GM06990 (cell line): Measurements from ENCODE around the gene ETV5.

Experiments used
- DNase-seq: peaks from one replicate; pipeline ENCODE4 v3.0.0-alpha.2; 2011; ENCODE audit not compliant: insufficient read length; ENCODE audit errors: extremely low read depth
- H3K27me3 ChIP-seq: replicated peaks from 2 replicates; pipeline ENCODE4 v1.6.0; 2011; ENCODE audit warnings: low read length; ENCODE audit not compliant: control insufficient read depth, insufficient read depth
- H3K36me3 ChIP-seq: 2 replicates; pipeline ENCODE4 v1.5.1; 2011; ENCODE audit warnings: low read length; ENCODE audit not compliant: control insufficient read depth, insufficient read depth
- H3K4me3 ChIP-seq: replicated peaks from 2 replicates; pipeline ENCODE4 v1.5.1; 2011; ENCODE audit warnings: low read depth, mild to moderate bottlenecking, control low read depth, low read length
- TF ChIP-seq, protein P1 (sequence below): IDR thresholded peaks from 2 replicates; pipeline ENCODE4 v1.5.1; 2011; ENCODE audit warnings: low read length, control low read depth, mild to moderate bottlenecking, inconsistent platforms; ENCODE audit not compliant: insufficient read depth, poor library complexity, severe bottlenecking

The ETV5 gene

GRCh38 chr3:186088335-186088734 lies 20.6 kb downstream of the ETV5 start:
- no peak overlapping the region for H3K4me3 ChIP-seq
- no peaks in the 10 kb centered on the region for H3K36me3 ChIP-seq
- H3K27me3 ChIP-seq, result no peaks in the 10 kb centered on the region
- TF ChIP-seq, protein P1, sequence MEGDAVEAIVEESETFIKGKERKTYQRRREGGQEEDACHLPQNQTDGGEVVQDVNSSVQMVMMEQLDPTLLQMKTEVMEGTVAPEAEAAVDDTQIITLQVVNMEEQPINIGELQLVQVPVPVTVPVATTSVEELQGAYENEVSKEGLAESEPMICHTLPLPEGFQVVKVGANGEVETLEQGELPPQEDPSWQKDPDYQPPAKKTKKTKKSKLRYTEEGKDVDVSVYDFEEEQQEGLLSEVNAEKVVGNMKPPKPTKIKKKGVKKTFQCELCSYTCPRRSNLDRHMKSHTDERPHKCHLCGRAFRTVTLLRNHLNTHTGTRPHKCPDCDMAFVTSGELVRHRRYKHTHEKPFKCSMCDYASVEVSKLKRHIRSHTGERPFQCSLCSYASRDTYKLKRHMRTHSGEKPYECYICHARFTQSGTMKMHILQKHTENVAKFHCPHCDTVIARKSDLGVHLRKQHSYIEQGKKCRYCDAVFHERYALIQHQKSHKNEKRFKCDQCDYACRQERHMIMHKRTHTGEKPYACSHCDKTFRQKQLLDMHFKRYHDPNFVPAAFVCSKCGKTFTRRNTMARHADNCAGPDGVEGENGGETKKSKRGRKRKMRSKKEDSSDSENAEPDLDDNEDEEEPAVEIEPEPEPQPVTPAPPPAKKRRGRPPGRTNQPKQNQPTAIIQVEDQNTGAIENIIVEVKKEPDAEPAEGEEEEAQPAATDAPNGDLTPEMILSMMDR, result no peak
- DNase-seq, result no peak

DNA sequence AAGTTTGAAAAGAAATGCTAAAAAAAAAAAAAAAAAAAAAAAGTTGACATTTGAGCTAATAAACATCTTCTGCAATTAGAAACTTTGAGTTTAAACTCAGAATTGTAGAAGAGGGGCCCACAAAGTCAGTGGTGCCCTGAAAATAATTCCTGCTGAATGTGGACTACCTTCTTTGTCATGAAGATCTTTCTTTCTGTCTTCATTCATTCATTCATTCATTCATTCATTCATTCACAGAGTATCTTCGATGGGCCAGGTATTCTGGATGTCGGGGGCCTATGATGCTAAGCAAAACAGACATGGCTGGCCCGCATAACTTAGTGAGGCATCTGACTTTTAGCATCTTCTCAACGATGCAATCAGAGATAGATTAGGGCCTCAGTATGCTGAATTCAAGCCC lies 24.6 kb downstream of the ETV5 start:
- Histone ChIP-seq H3K36me3 (no peaks in the 10 kb centered on the region), H3K27me3 (no peaks in the 10 kb centered on the region), H3K4me3 (no peak overlapping the region)
- no peak for DNase-seq
- TF ChIP-seq, protein P1, result no peak

DNA sequence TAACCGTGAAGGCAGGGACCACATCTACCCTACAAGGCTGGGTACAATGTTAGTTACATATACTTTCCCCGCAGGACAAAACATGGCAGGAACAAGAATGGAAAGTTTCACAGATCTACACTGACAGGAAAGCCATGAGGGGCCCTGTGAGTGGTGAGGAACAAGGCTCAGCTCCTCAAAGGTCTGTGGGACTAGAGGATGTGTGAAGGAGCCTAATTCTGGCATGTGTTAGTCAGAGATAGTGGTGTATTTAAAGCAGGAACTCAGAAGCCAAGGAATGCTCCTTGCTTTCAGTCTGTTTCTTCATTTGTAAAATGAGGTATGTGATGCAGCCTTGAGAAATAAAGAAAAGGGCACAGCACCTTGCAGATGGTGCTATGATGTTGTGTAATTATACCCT lies 25.1 kb downstream of the ETV5 start:
- Histone ChIP-seq H3K4me3 (no peak overlapping the region), H3K36me3 (no peaks in the 10 kb centered on the region), H3K27me3 (no peaks in the 10 kb centered on the region)
- no peak for DNase-seq
- TF ChIP-seq, protein P1, result no peak

DNA sequence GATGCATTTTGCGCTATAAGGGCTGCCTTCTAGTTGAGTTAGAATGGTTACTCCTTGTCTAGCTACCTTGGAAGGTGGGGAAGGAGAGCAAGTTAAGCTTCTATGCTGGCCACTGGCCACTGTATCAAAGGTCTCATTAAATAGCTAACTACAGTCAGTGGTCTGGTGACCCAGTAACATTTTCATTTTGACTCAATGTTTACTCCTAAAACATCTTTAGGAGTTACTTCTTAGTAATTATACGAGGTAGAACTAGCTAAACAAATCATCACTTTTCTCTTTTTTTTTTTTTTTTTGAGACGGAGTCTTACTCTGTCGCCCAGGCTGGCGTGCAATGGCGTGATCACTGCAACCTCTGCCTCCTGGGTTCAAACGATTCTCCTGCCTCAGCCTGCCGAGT lies 26.7 kb downstream of the ETV5 start:
- no peaks in the 10 kb centered on the region for H3K36me3 ChIP-seq
- TF ChIP-seq, protein P1, result no peak
- H3K4me3 ChIP-seq, result no peak overlapping the region

GRCh38 chr3:186081678-186082077 lies 27.2 kb downstream of the ETV5 start:
- Histone ChIP-seq H3K4me3 (no peak overlapping the region), H3K36me3 (no peaks in the 10 kb centered on the region), H3K27me3 (no peaks in the 10 kb centered on the region)
- TF ChIP-seq, protein P1, result no peak
- no peak for DNase-seq

More for the DNA sequence above, 26.7 kb downstream of the ETV5 start:
- no peak for DNase-seq
- no peaks in the 10 kb centered on the region for H3K27me3 ChIP-seq

GRCh38 chr3:186080849-186081438 lies 27.9 kb downstream of the ETV5 start:
- no peaks in the 10 kb centered on the region for H3K36me3 ChIP-seq
- H3K27me3 ChIP-seq, result no peaks in the 10 kb centered on the region
- no peak for DNase-seq
- no peak overlapping the region for H3K4me3 ChIP-seq
- TF ChIP-seq, protein P1, result no peak
